Measurements from ENCODE around the gene FAM47B. TPM values are rescaled to one million over a fixed set of nuclear protein-coding genes. Genes with fewer than 3 reads are reported as not detected.

The FAM47B gene
- total RNA-seq: not detected in 2 replicates

DNA sequence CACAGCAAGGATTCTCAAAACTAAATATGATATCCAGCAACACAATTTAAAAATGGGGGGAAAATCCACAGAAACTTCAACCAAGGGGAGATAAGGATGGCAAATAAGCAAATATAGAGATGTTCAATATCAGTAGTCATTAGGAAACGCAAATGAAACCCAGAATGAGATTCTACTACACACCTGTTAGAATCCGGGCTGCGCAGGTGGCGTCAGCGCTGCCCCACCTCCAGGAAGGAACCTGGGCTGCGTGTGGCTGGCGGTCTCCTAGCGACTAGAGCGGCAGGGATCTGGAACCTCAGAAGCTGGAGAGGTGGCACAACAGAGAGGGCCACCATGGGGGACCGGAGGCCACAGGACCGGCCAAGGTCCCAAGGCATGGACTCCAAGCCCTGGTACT, at the start of gene FAM47B:
TSS of gene FAM47B (plus strand) at position 301 of the 400 bp plus-strand sequence. CDS start at position 337, 36 bp downstream.
- DNase-seq (ENCODE audit: extremely low read depth, low read depth, low spot score): no peak

DNA sequence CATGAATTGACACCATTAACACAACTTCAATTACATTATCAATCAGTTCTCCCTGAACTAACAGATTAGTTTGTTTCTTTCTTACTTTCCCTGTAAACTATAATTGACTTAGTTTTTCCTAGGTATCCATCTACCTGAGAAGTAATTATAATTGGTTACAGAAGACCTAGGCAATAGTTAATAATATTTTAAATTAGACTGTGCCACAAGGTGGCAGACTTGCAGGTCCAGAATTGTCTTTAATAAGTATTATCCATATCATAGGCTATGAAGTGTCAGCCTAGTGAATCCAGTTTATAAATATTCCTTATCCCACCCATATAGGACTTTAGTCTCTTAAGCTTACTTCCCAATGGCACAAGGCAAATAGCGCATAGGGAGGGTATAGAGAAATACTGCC, 48.9 kb upstream of the FAM47B start:
- no peak for DNase-seq (ENCODE audit: extremely low read depth, low read depth, low spot score)

DNA sequence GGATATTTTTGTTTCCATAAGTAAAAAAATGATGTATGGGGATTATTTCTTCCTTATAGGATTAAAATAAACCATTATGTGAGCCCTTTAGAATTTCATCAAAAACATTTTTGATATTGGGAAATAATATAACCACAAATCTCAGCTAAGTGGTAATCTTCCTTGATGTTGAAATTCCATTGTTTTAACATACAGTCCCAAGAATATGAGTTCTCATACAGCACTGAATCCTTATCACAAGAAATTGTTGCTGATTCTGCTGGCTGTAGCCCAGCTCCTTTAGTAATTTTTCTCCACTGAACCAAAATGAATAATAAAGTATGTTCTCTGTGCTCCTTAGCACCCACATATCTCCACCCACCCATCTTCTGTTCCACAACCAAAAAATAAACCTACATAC, 41.9 kb upstream of the FAM47B start:
- no peak for DNase-seq (ENCODE audit: extremely low read depth, low read depth, low spot score)

DNA sequence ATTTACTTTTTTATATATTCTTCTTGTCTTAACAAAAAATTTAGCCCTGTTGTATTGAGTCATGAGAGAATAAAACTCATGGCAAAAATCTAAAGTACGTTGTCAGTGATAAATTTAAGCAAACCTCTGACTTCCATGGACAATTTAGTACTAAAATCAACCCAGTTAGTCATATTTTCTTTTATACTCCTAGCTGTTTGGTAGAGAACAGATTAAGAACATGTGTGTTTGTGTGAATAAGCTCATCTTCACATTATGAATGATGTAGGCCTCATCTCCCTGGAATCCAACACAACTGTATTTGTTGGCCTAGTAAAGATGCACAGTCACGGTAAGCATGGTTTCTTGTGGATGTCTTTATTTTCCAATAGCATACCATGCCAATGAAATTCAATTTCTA, 40.8 kb upstream of the FAM47B start:
- no peak for DNase-seq (ENCODE audit: extremely low read depth, low read depth, low spot score)

DNA sequence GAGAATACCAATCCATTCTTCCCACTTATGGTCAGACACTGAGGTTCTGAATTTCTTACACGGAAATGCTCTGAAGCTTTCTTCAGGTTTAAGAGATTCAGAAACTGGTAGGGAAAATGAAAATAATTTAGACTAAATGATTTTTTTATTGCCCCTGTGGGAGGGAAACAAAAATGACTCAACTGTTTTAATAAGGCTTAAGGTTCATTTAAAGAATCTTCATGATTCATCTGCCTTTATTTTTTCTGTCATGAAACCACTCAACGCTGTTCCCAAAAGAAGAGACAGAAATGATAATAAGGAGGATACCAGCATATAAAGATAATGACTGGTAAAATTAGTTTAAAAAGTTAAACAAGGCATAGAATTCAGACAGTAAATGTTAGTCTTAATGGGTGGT, 39.3 kb upstream of the FAM47B start:
- no peak for DNase-seq (ENCODE audit: extremely low read depth, low read depth, low spot score)

DNA sequence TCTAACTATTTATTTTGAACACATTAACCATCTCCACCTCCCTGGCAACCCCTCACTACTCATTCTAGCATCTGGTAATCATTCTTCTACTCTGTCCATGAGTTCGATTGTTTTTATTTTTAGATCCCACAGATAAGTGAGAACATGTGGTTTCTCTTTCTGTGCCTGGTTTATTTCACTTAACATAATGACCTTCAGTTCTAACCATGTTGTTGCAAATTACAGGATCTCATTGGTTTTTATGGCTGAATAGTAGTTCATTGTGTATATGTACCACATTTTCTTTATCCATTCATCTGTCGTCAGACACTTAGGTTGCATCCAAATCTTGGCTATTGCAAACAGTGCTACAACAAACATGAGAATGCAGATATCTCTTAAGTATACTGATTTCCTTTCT, 33.4 kb upstream of the FAM47B start:
- DNase-seq (ENCODE audit: extremely low read depth, low read depth, low spot score): no peak

DNA sequence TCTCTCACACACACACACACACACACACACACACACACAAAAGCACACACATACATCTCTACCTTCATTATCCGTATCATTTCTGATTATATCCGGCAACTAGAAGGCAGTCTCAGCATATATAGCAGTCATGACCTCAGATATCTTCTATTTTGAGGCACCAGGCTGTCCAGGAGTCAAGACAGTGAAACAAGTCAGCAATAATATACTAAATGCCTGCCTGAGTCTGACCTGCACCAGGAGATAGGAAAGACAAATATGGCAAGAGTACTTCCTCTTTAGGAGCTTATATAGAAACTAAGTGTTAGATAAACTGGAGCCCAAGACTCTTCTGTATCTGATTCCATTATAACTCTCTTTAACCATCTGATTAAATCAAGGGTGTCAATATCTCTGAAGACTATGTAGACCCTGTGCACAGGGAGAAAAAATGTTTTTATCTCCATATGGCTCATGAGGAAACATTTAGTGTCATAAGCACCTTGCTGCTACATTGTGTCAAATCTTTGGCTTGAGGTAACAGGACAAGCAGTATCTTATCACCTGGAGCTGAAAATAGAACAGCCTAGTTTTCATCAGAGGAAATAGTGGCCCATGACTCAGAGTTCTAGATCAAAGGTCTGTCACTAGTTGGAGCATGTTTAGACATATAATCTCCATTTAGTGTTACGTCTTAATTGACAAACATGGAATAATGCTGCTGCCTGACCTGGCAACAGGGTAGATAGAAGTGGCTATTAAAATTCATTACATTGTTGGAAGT, 27.0 kb upstream of the FAM47B start:
- no peak for DNase-seq (ENCODE audit: extremely low read depth, low read depth, low spot score)

DNA sequence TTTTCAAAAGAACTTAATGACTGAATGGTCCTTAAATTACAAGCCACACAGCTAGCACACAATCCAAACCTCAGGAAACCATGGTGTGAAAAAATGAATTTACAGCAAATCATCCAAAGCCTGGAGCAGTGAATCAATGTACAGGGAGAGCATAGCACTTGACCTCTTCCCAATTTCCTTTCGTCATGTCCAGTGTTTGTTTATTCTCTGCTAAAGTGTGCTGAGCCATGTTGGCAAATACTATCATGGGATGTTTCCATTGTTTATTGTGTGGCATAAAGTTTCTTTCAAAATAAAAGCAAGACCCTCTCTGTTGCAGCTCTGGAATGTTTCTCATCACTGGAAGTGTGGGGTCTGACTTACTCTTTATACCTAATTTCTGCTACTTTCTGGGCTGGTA, 25.4 kb upstream of the FAM47B start:
- DNase-seq (ENCODE audit: extremely low read depth, low read depth, low spot score): no peak

DNA sequence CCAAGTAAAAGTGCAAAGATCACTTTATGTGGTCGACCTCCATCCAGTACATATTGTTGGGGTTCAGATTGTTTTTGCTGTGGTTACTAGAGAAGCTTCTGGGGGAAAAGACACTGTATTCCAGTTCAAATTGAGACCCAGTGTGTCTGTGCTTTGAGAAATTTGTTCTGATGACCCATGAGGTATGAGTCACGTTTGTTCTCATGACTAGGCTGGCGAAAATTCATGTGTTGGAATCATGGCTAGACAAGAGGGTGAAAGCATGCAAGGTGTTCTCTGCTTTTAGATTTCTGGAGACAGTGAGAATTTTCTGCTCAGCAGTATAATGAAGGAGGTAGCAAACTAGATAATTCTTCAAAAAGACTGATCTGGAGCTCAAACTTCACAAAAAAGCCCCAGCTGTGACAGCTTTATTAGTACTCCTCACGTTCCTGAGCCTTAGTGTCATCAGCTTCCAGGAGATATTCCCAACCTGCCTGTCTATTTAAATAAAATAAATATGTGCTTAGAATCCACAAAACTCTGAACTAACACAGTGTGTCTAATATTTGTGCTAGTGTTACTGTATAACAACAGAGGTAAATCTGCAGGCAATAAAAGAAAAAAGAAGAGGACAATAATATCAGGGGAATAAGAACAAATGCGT, 24.4 kb upstream of the FAM47B start:
- no peak for DNase-seq (ENCODE audit: extremely low read depth, low read depth, low spot score)

DNA sequence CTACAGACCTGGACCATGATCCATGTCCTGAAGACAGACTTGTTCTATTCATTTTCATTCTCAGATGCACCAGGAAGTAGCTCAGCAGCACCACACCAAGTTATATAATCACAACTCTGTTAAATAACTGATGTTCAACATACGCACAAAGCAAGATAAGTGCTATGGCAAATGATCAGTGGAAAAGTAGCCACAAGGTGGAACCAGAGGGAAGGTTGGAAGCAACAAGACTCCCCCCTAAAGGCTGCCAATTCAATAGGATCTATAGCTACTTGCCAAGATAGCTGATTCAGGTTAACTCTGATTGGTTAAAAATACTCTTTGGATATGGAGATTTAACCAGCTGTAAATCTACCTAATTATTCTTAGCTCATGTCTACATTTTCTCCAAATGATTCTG, 23.7 kb upstream of the FAM47B start:
- DNase-seq (ENCODE audit: extremely low read depth, low read depth, low spot score): peak; percentile 20

DNA sequence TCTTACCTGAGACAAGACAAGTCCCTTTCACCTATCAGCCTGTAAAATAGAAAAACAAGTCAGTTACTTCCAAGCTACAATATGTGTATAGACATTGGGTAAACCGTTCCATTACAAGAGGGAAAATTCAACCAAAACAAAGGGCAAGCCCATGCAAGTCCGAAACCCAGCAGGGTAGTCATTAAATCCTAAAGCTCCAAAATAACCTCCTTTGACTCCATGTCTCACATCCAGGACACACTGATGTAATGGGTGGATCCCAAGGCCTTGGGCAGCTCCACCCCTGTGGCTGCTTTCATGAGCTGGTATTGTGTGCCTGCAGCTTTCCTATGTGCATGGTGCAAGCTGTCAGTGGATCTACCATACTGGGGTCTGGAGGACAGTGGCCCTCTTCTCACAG, 14.7 kb upstream of the FAM47B start:
- no peak for DNase-seq (ENCODE audit: extremely low read depth, low read depth, low spot score)

DNA sequence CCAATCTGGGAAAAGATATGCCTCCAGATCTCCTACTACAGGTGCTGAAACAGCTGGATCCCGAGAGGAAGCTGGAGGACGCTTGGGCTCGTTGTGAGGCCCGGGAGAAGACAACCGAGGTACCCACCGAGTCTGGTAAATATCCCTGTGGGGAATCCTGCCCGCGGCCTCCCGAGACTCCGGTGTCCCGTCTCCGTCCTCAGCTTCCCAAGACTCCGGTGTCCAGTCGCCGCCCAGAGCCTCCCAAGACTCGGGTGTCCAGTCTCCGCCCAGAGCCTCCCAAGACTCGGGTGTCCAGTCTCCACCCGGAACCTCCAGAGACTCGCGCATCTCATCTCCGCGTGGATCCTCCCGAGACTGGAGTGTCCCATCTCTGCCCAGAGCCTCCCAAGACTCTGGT, 639 bp downstream of the FAM47B start:
- no peak for DNase-seq (ENCODE audit: extremely low read depth, low read depth, low spot score)

DNA sequence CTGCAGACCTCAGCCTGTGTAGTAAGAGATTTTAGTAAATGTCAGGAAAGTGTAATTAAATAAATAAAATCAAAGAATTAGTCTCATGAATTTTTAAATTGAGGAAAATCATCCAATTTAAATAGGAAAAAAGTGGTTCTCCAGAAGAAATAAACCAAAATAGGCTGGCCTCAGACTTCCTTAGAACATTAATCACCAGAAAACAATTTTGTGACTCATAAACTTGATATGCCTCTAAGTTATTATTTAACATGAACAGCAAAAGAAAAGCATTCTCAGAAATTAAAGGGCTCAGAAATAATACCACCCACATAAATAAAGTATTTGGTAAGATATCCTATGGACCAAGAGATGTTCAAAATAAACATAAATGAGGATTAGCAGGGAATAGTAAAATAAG, 14.3 kb downstream of the FAM47B start:
- DNase-seq (ENCODE audit: extremely low read depth, low read depth, low spot score): no peak

DNA sequence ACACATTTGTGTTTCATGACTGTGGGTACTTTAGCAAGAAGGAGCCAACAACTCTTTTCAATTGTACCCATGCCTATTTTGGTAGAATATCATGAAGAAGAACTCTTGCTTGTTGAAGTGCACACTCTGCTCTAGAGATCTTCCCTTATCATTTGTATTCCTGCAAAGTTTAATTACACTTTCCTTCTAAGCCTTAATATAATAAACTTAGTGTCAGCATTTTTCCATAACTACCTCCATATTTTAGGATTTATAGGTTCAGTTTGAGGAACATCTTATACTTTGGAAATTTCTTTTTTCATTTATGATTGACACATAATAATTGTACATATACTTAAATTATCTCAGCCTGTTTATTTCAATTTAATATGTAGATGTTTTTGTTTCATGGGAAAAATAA, 19.1 kb downstream of the FAM47B start:
- no peak for DNase-seq (ENCODE audit: extremely low read depth, low read depth, low spot score)

DNA sequence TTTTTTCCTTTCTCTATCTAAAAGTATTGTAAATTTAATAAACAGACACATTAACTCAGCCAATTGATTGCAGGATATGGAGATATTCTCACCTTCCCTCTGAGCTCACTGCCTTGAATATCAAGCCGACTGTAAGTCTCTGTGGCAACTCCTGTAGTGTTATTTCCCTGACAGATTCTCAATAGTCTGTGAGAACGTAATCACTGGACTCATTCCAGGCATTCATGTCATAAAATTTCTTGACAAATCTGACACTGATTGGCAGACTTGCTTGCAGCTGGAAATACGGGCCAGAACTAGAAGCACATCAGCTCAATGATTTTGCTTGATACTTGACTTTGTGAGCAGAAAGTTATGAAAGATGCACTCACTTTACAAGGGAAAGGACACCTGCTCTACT, 29.6 kb downstream of the FAM47B start:
- DNase-seq (ENCODE audit: extremely low read depth, low read depth, low spot score): no peak

DNA sequence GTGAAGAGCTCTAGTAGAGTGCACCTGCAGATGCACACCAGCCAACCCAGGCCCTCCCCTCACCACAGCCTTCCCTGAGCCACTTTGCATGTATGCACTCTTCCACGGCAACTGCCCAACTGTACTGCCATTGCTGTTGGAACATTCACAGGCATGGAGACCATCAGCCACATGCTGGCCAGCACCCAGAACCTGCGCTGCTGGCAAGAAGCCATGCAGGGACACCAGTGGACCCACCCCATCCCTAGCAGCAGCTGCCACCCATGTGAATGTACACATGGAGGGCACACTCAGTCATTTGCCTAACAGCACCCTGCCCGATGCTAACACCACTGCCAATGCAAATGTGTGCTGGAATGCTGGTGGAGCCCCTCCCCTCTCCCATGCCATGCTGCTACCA, 35.6 kb downstream of the FAM47B start:
- no peak for DNase-seq (ENCODE audit: extremely low read depth, low read depth, low spot score)

DNA sequence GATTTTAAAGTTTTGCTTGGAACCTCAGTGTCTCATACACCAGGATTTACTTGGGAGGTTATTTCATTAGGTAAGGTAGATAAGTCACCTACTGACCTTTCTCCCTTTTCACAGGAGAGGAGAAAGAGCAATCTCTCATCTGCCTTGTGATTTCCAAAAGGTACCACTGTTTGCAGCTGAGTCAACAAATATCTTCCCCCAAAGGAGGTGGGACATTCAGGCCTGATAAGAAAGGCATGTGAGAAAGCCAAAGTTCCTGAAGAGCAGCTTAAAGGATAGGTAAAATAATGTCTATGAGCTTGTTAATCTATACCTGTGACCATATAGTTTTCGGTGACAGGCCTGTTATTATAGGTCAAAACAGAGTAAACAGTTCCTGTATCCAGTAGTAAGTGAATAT, 45.0 kb downstream of the FAM47B start:
- no peak for DNase-seq (ENCODE audit: extremely low read depth, low read depth, low spot score)

All from glomerular endothelial cell (primary cell).